CD4-positive, alpha-beta T cell treated with Interleukin-6 at 100 ng/mL for 8 hours (primary cell): ENCODE results near the gene GAB2.

ENCODE experiments used
- DNase-seq: peaks from one replicate; pipeline ENCODE4 v3.0.0-alpha.2; 2020; ENCODE audit warnings: mixed read lengths, low spot score

The GAB2 gene

GRCh38 chr11:78205691-78206090, 211.9 kb downstream of the GAB2 start:
- DNase-seq, result no peak

- no peak for DNase-seq
Observed at GRCh38 chr11:78205256-78205655, 212.4 kb downstream of the GAB2 start.

GRCh38 chr11:78203184-78203583, 214.4 kb downstream of the GAB2 start:
- DNase-seq, result peak; percentile 72

GRCh38 chr11:78202733-78203167, 214.9 kb downstream of the GAB2 start:
- peak; percentile 77 for DNase-seq

- DNase-seq, result peak; percentile 15
Observed at GRCh38 chr11:78201096-78201818, 216.4 kb downstream of the GAB2 start.

- DNase-seq, result no peak
Observed at GRCh38 chr11:78200553-78200952, 217.1 kb downstream of the GAB2 start.

- DNase-seq, result no peak
Observed at GRCh38 chr11:78200061-78200460, 217.6 kb downstream of the GAB2 start.

GRCh38 chr11:78199653-78200015, 218.0 kb downstream of the GAB2 start:
- DNase-seq, result no peak

- DNase-seq, result no peak
Observed at GRCh38 chr11:78199015-78199652, 218.5 kb downstream of the GAB2 start.

GRCh38 chr11:78197816-78198215, 219.8 kb downstream of the GAB2 start:
- no peak for DNase-seq

- no peak for DNase-seq
Observed at GRCh38 chr11:78196661-78197091, 220.9 kb downstream of the GAB2 start.

GRCh38 chr11:78195917-78196560, 221.6 kb downstream of the GAB2 start:
- DNase-seq, result no peak

- no peak for DNase-seq
Observed at GRCh38 chr11:78194490-78194889, 223.1 kb downstream of the GAB2 start.

GRCh38 chr11:78193806-78194205, 223.8 kb downstream of the GAB2 start:
- no peak for DNase-seq

GRCh38 chr11:78192911-78193351, 224.7 kb downstream of the GAB2 start:
- no peak for DNase-seq

GRCh38 chr11:78192223-78192719, 225.3 kb downstream of the GAB2 start:
- no peak for DNase-seq

GRCh38 chr11:78190871-78191538, 226.6 kb downstream of the GAB2 start:
- no peak for DNase-seq

GRCh38 chr11:78190374-78190773, 227.2 kb downstream of the GAB2 start:
- DNase-seq, result no peak

- no peak for DNase-seq
Observed at GRCh38 chr11:78189851-78190250, 227.8 kb downstream of the GAB2 start.

- DNase-seq, result no peak
Observed at GRCh38 chr11:78189174-78189724, 228.4 kb downstream of the GAB2 start.

GRCh38 chr11:78188286-78189173, 229.1 kb downstream of the GAB2 start, which contains the start of the genes KCTD21 and USP35:
KCTD21 (minus strand) TSS chr11:78188626; CDS start chr11:78174554, 14,072 bp downstream.
USP35 (plus strand) TSS chr11:78188919; CDS start chr11:78196246, 7,327 bp downstream.
- peak; percentile 90 for DNase-seq
